Measurements from ENCODE around the gene EGFL7. TPM values are rescaled to one million over a fixed set of nuclear protein-coding genes. Genes with fewer than 3 reads are reported as not detected.

Gene EGFL7
- total RNA-seq, 1 donor from 2014 or later, result 3.2 TPM

- Mint-ChIP-seq H3K4me1 (peaks cover 5% of the 10 kb centered on the region), H3K36me3 (ENCODE audit: low read depth) (no peaks in the 10 kb centered on the region), H3K27me3 (peaks cover 40% of the 10 kb centered on the region), H3K27ac (no peak overlapping the region), H3K4me3 (no peak overlapping the region), H3K9me3 (no peaks in the 10 kb centered on the region)
- no peak for DNase-seq
- intact Hi-C loops (cut with micrococcal nuclease), result no loop called here
These were observed 5.7 kb upstream of the EGFL7 start for GRCh38 chr9:136656795-136657611.

DNA sequence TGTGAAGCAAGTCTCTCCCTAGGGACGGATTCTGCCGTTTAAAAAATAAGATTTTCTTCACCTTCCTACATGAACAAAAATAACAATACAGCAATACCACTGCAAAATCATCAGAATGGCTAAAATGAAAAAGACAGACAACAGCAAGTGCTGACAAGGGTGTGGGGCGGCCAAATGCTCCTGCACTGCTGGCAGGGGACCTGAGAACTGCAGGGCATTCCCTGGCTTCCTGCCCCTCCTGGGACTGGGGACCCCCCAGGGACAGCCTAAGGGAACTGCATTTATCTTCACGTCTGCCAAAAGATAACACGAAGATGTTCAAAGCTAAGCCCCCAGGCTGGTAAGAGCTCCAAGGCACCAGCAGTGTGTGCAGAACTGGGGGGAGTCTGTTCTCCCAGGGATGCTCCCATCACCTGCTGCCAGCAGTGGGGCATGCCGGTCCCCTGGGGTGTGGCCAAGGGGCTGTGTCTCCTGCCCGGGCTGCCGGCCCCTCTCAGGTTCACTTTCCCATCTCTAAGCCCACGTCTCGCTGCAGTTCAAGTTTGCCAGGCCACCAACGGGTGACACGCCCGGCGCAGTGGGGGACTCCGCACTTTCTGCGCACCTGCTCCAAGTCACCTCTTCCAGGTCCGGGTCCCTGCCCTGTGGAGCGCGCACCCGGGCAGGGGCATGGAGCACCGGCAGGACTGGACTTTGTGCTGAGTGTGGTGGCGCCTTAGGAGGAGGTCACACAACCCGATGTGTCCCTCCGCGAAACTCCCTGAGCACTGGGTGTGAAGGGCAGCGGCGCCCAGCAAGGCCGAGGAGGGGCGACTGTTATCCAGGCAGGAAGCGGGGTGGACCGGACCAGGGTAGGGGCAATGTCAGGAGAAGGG lies 4.5 kb upstream of the EGFL7 start:
- H3K27ac Mint-ChIP-seq, result no peak overlapping the region
- H3K9me3 Mint-ChIP-seq, result no peaks in the 10 kb centered on the region
- H3K4me1 Mint-ChIP-seq, result peaks cover 5% of the 10 kb centered on the region
- no peaks in the 10 kb centered on the region for H3K36me3 Mint-ChIP-seq (ENCODE audit: low read depth)
- no peak overlapping the region for H3K4me3 Mint-ChIP-seq
- intact Hi-C loops (cut with micrococcal nuclease), result no loop called here
- H3K27me3 Mint-ChIP-seq, result peaks cover 37% of the 10 kb centered on the region
- no peak for DNase-seq

GRCh38 chr9:136658849-136659535 lies 3.7 kb upstream of the EGFL7 start:
- intact Hi-C loops (cut with micrococcal nuclease), result no loop called here
- Mint-ChIP-seq H3K27ac (no peak overlapping the region), H3K4me1 (peaks cover 5% of the 10 kb centered on the region), H3K4me3 (no peak overlapping the region), H3K27me3 (peaks cover 39% of the 10 kb centered on the region), H3K9me3 (no peaks in the 10 kb centered on the region), H3K36me3 (ENCODE audit: low read depth) (no peaks in the 10 kb centered on the region)
- no peak for DNase-seq

DNA sequence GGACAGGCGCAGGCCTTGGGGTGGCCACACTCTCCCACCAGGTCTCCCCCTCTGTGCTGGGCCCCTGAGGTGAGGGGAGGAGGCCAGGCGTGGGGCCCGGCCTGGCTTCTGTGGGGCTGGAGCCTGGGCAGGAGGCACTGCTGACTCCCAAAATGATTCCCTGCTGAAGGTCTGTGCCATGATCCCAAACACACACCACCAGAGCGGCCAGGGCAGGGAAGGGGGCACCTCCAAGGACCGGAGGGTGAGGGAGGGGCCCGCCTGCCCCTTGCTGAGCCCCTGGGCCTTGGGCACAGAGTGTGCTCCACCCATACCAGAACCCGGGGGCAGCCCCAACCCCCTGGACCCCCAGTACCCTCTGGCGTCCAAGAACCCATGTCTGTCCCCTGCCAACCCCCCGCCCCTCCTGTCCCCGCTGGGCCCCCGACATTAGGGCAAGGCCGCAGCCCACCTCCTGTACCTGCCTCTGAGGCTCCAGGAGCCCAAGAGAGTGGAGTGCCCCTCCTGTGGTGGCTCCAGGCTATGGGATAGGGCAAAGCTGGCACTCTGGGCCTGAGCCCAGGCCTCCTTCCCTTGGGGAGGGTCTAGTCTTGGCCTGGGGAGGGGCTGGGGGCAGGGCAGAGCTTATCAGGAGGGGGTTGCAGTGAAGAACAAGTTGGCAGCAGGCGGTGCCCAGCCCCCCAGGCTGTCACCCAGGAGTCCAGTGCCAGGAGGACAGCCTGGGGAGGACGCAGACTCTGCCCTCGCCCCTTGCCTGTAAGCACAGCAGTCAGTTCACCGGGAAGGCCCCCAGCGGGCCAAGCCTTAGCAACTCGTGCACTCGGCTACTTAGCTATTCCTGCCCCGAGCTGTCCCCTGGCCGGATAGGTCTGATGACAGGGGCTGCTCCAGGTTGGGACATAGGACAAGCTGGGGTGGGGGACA lies 2.6 kb upstream of the EGFL7 start:
- no peak overlapping the region for H3K27ac Mint-ChIP-seq
- no peak for DNase-seq
- no peak overlapping the region for H3K4me3 Mint-ChIP-seq
- H3K27me3 Mint-ChIP-seq, result peaks cover 45% of the 10 kb centered on the region
- H3K9me3 Mint-ChIP-seq, result no peaks in the 10 kb centered on the region
- intact Hi-C loops (cut with micrococcal nuclease), result no loop called here
- H3K4me1 Mint-ChIP-seq, result peaks cover 5% of the 10 kb centered on the region
- no peaks in the 10 kb centered on the region for H3K36me3 Mint-ChIP-seq (ENCODE audit: low read depth)

- intact Hi-C loops (cut with micrococcal nuclease), result no loop called here
- no peak for DNase-seq
- H3K4me3 Mint-ChIP-seq, result no peak overlapping the region
- no peak overlapping the region for H3K27ac Mint-ChIP-seq
- H3K4me1 Mint-ChIP-seq, result peaks cover 6% of the 10 kb centered on the region
- H3K36me3 Mint-ChIP-seq (ENCODE audit: low read depth), result no peaks in the 10 kb centered on the region
- H3K9me3 Mint-ChIP-seq, result no peaks in the 10 kb centered on the region
- H3K27me3 Mint-ChIP-seq, result peaks cover 42% of the 10 kb centered on the region
These were observed 1.7 kb upstream of the EGFL7 start for GRCh38 chr9:136660971-136661550.

GRCh38 chr9:136661641-136662325 lies 933 bp upstream of the EGFL7 start:
- H3K4me3 Mint-ChIP-seq, result no peak overlapping the region
- peaks cover 6% of the 10 kb centered on the region for H3K4me1 Mint-ChIP-seq
- H3K27me3 Mint-ChIP-seq, result peaks cover 42% of the 10 kb centered on the region
- no peak for DNase-seq
- no peaks in the 10 kb centered on the region for H3K36me3 Mint-ChIP-seq (ENCODE audit: low read depth)
- no peaks in the 10 kb centered on the region for H3K9me3 Mint-ChIP-seq
- intact Hi-C loops (cut with micrococcal nuclease), result no loop called here
- no peak overlapping the region for H3K27ac Mint-ChIP-seq

DNA sequence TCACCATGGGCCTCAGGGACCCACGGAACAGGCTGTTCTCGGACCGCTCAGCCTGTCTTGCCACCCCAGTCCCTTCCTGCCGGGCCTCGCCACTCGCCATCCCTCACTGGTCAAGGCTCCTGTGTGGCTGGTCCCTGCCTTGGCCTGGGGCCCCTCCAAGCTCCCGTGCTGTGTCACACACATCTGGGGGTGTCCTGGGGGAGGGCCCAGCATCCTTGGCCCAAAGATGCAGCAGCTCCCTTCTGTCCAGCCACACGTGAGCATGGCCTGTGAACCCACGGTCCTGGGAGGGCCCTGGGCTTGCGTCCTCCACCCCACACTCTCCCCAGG lies 425 bp upstream of the EGFL7 start:
- peaks cover 6% of the 10 kb centered on the region for H3K4me1 Mint-ChIP-seq
- no peaks in the 10 kb centered on the region for H3K9me3 Mint-ChIP-seq
- DNase-seq, result no peak
- H3K36me3 Mint-ChIP-seq (ENCODE audit: low read depth), result no peaks in the 10 kb centered on the region
- peaks cover 38% of the 10 kb centered on the region for H3K27me3 Mint-ChIP-seq
- no peak overlapping the region for H3K4me3 Mint-ChIP-seq
- intact Hi-C loops (cut with micrococcal nuclease), result no loop called here
- no peak overlapping the region for H3K27ac Mint-ChIP-seq

GRCh38 chr9:136664000-136664915 lies 1.5 kb downstream of the EGFL7 start:
- H3K27me3 Mint-ChIP-seq, result peaks cover 23% of the 10 kb centered on the region
- H3K4me3 Mint-ChIP-seq, result peak overlapping the region; percentile 78
- peaks cover 2% of the 10 kb centered on the region for H3K4me1 Mint-ChIP-seq
- H3K36me3 Mint-ChIP-seq (ENCODE audit: low read depth), result no peaks in the 10 kb centered on the region
- no peak for DNase-seq
- H3K9me3 Mint-ChIP-seq, result no peaks in the 10 kb centered on the region
- intact Hi-C loops (cut with micrococcal nuclease), result no loop called here
- no peak overlapping the region for H3K27ac Mint-ChIP-seq

DNA sequence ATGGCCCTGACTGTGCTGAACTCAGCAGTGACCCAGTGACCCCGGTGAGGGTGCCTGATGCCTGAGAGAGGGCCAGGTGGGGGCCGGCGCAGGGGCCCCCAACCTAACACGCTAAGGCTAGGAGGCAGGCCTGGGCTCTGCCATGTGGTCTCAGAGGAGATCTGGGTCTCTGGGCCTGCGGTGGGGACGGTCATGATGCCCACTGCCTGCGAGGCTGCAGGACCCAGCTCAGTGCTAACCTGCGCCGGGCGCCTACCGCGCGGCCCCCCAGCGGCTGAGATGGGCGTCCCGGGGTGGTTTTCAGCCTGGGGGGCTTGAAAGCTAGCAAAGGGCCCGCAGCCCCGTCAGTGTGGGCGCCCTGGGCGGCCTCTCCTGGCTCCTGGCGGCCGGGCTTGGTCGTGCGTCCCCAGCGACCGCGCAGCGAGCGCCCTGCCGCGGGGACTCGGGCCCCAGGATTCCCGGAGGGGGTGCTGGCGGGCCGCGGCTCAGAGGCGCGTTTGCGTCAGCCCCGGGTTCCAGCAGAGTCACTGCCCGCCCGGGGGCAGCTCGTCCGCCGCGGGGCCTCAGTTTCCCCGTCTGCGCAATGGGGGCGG lies 2.5 kb downstream of the EGFL7 start:
- peak; percentile 78 for DNase-seq
- Mint-ChIP-seq H3K27me3 (peaks cover 18% of the 10 kb centered on the region), H3K27ac (no peak overlapping the region), H3K9me3 (no peaks in the 10 kb centered on the region), H3K36me3 (ENCODE audit: low read depth) (no peaks in the 10 kb centered on the region), H3K4me3 (peak overlapping the region; percentile 78), H3K4me1 (peaks cover 2% of the 10 kb centered on the region)
- intact Hi-C loops (cut with micrococcal nuclease), result no loop called here

GRCh38 chr9:136665704-136666371 lies 3.1 kb downstream of the EGFL7 start:
- DNase-seq, result peak; percentile 82
- no peak overlapping the region for H3K27ac Mint-ChIP-seq
- H3K9me3 Mint-ChIP-seq, result no peaks in the 10 kb centered on the region
- H3K36me3 Mint-ChIP-seq (ENCODE audit: low read depth), result no peaks in the 10 kb centered on the region
- no peak overlapping the region for H3K4me3 Mint-ChIP-seq
- H3K4me1 Mint-ChIP-seq, result peaks cover 2% of the 10 kb centered on the region
- H3K27me3 Mint-ChIP-seq, result peaks cover 15% of the 10 kb centered on the region
- intact Hi-C loops (cut with micrococcal nuclease), result no loop called here
